K562 (cell line): ENCODE data around the gene FOXR1. TPM values are rescaled to one million over a fixed set of nuclear protein-coding genes. Genes with fewer than 3 reads are reported as not detected.

Source experiments
- ATAC-seq: fragments of 200-7000 bp; cut with Tn5 transposase; 3 replicates; pipeline ENCODE4 v1.9.1; 2020; ENCODE audit warnings: moderate library complexity
- BruUV-seq: library from RNA; stranded (reverse); fragments of 400-500 nt; replicated peaks from 2 replicates; lab custom pipeline; 2021; lab: Mats Ljungman, UMichigan
- CTCF ChIA-PET: fragments of 300-600 bp; formaldehyde crosslinking; extraction: SDS; loops from one replicate; lab custom pipeline; 2021; ENCODE audit warnings: low intra/inter-chr PET ratio; lab: Yijun Ruan, JAX
- POLR2A ChIA-PET: fragments of 300-600, 350-650 bp; sonication (Branson Sonifier 250); formaldehyde crosslinking; extraction: SDS; loops from one replicate; lab custom pipeline; 2021; ENCODE audit warnings: antibody characterized with exemption, inconsistent platforms; lab: Yijun Ruan, JAX
- DNase-seq, 4 experiments: peaks; one replicate each; pipeline versions ENCODE4 v3.0.0 to v3.0.0-alpha.2; 2011 to 2018; ENCODE audit warnings: low spot score in 3 of 4, mixed read lengths in 3 of 4; ENCODE audit errors: extremely low read depth in 1 of 4
- FAIRE-seq: peaks from 2 replicates; lab custom pipeline; 2011; peaks lifted over from hg19 to GRCh38; lab: Jason Lieb, UNC
- H2AFZ ChIP-seq: 2 replicates; pipeline ENCODE4 v1.6.0; 2011; ENCODE audit warnings: low read depth, low read length, control low read depth, inconsistent platforms
- H3K27ac ChIP-seq: fragments of 200-600 bp; 3 replicates; pipeline ENCODE4 v1.8.0; 2011; ENCODE audit warnings: low read depth, mild to moderate bottlenecking, control low read depth, inconsistent platforms, low read length, moderate library complexity, mixed read lengths; ENCODE audit errors: extremely low read depth
- H3K27me3 ChIP-seq, 2 experiments: fragments of 300-600 bp in 1 of 2; 2 replicates in 1 of 2; 3 replicates in 1 of 2; pipeline versions ENCODE4 v1.6.0 to v1.8.0; 2011; ENCODE audit warnings: inconsistent platforms in 2 of 2, low read length in 2 of 2, mild to moderate bottlenecking in 1 of 2, mixed read lengths in 1 of 2, moderate library complexity in 1 of 2; ENCODE audit not compliant: control insufficient read depth in 2 of 2, insufficient read depth in 2 of 2
- H3K36me3 ChIP-seq: fragments of 300-600 bp; 3 replicates; pipeline ENCODE4 v1.8.0; 2011; ENCODE audit warnings: mild to moderate bottlenecking, low read length, inconsistent platforms; ENCODE audit not compliant: control insufficient read depth, insufficient read depth
- H3K4me1 ChIP-seq, 2 experiments: fragments of 200-600 bp in 1 of 2; replicated peaks in 1 of 2; 2 replicates in 1 of 2; 3 replicates in 1 of 2; pipeline versions ENCODE4 v1.5.1 to v1.8.0; 2011; ENCODE audit warnings: inconsistent platforms in 2 of 2, low read length in 2 of 2, mild to moderate bottlenecking in 1 of 2, mixed read lengths in 1 of 2, moderate library complexity in 1 of 2; ENCODE audit not compliant: control insufficient read depth in 2 of 2, insufficient read depth in 2 of 2
- H3K4me2 ChIP-seq: 2 replicates; pipeline ENCODE4 v1.6.1; 2011; ENCODE audit warnings: low read length, control low read depth, inconsistent platforms, mixed read lengths; ENCODE audit not compliant: insufficient read depth
- H3K4me3 ChIP-seq: fragments of 200-600 bp; sonication (generic), shearing (Covaris generic); 2 replicates; pipeline ENCODE4 v1.5.1; 2016; ENCODE audit warnings: control low read depth, inconsistent platforms
- H3K79me2 ChIP-seq: fragments of 200-600 bp; 3 replicates; pipeline ENCODE4 v1.8.0; 2011; ENCODE audit warnings: low read length, inconsistent platforms; ENCODE audit not compliant: control insufficient read depth, insufficient read depth
- H3K9ac ChIP-seq, 2 experiments: 2 replicates each; pipeline versions ENCODE4 v1.6.0 to v1.6.1; 2011; ENCODE audit warnings: low read depth in 2 of 2, low read length in 2 of 2, control low read depth in 1 of 2, inconsistent platforms in 1 of 2, mild to moderate bottlenecking in 1 of 2, mixed read lengths in 1 of 2; ENCODE audit not compliant: insufficient read depth in 1 of 2
- H3K9me1 ChIP-seq: one replicate; pipeline ENCODE4 v1.6.0; 2011; ENCODE audit warnings: inconsistent platforms, mild to moderate bottlenecking, low read length, moderate library complexity; ENCODE audit not compliant: control insufficient read depth, insufficient read depth
- H3K9me3 ChIP-seq: replicated peaks from 2 replicates; pipeline ENCODE4 v1.5.1; 2011; ENCODE audit warnings: low read depth, low read length, inconsistent platforms; ENCODE audit not compliant: control insufficient read depth, insufficient read depth
- H4K20me1 ChIP-seq: replicated peaks from 2 replicates; pipeline ENCODE4 v1.6.1; 2011; ENCODE audit warnings: low read length, inconsistent platforms, mixed read lengths; ENCODE audit not compliant: control insufficient read depth, insufficient read depth
- AFF1 ChIP-seq, 2 experiments: fragments of 450-650 bp; IDR thresholded peaks; 2 replicates each; pipeline ENCODE4 v1.6.1; 2018; ENCODE audit warnings: mild to moderate bottlenecking in 2 of 2, low read depth in 1 of 2; ENCODE audit not compliant: partially characterized antibody in 2 of 2
- ARID1B ChIP-seq: fragments of 450-650 bp; IDR thresholded peaks from 2 replicates; pipeline ENCODE4 v1.6.1; 2016; ENCODE audit warnings: antibody characterized with exemption, mild to moderate bottlenecking, inconsistent platforms
- C11orf30 ChIP-seq: fragments of 450-650 bp; IDR thresholded peaks from 2 replicates; pipeline ENCODE4 v1.6.1; 2016; ENCODE audit warnings: low read depth, mild to moderate bottlenecking
- CBX3 ChIP-seq, 2 experiments: IDR thresholded peaks; 1 replicate in 1 of 2; 2 replicates in 1 of 2; pipeline ENCODE4 v1.6.1; 2012; ENCODE audit warnings: inconsistent platforms in 2 of 2, low read length in 2 of 2, borderline replicate concordance in 1 of 2, control low read depth in 1 of 2
- DPF2 ChIP-seq: fragments of 450-650 bp; IDR thresholded peaks from 2 replicates; pipeline ENCODE4 v1.6.1; 2016
- GTF2E2 ChIP-seq: fragments of 200-800 bp; sonication (Bioruptor generic); IDR thresholded peaks from 2 replicates; pipeline ENCODE4 v1.6.1; 2016; ENCODE audit warnings: missing genetic modification characterization, missing compliant biosample characterization
- HBP1 ChIP-seq: fragments of 450-650 bp; formaldehyde crosslinking; IDR thresholded peaks from 2 replicates; pipeline ENCODE4 v1.4.0; 2022; ENCODE audit warnings: missing genetic modification characterization
- HDAC3 ChIP-seq: fragments of 450-650 bp; IDR thresholded peaks from 2 replicates; pipeline ENCODE4 v1.6.1; 2018; ENCODE audit warnings: borderline replicate concordance, mild to moderate bottlenecking, moderate library complexity; ENCODE audit not compliant: partially characterized antibody
- ILF3 ChIP-seq: fragments of 450-650 bp; IDR thresholded peaks from 2 replicates; pipeline ENCODE4 v1.6.1; 2018; ENCODE audit warnings: antibody characterized with exemption, mild to moderate bottlenecking, moderate library complexity, borderline replicate concordance
- KHSRP ChIP-seq: fragments of 450-650 bp; IDR thresholded peaks from 2 replicates; pipeline ENCODE4 v1.6.1; 2017
- POLR2B ChIP-seq: fragments of 450-650 bp; IDR thresholded peaks from 2 replicates; pipeline ENCODE4 v1.6.1; 2018; ENCODE audit warnings: low read depth; ENCODE audit not compliant: partially characterized antibody
- POLR2G ChIP-seq: fragments of 200-400 bp; formaldehyde crosslinking; IDR thresholded peaks from 2 replicates; pipeline ENCODE4 v1.6.1; 2017; ENCODE audit warnings: low read depth, mild to moderate bottlenecking, antibody characterized with exemption, low read length, moderate library complexity
- RBM25 ChIP-seq: fragments of 200-400 bp; formaldehyde crosslinking; IDR thresholded peaks from 2 replicates; pipeline ENCODE4 v1.6.1; 2018; ENCODE audit warnings: low read length, low read depth, moderate library complexity; ENCODE audit not compliant: severe bottlenecking
- TAF9B ChIP-seq: fragments of 450-650 bp; IDR thresholded peaks from 2 replicates; pipeline ENCODE4 v1.6.1; 2018; ENCODE audit warnings: mild to moderate bottlenecking; ENCODE audit not compliant: partially characterized antibody
- ZNF232 ChIP-seq: sonication (generic); formaldehyde crosslinking; IDR thresholded peaks from 2 replicates; pipeline ENCODE4 v1.8.0; 2022; ENCODE audit warnings: mild to moderate bottlenecking, missing genetic modification reagents
- WGBS: fragments of 100-300 bp; shearing (Covaris generic); methylation state at CpG from one replicate; pipeline ENCODE4 v1.1.6; 2016; ENCODE audit warnings: low coverage, mixed read lengths; ENCODE audit not compliant: insufficient coverage; ENCODE audit errors: missing lambda C conversion rate; 5-methylcytosine and 5-hydroxymethylcytosine counted together
- in situ Hi-C: fragments of 300-500 bp; cut with MboI; formaldehyde crosslinking; loops from 4 replicates; pipeline ENCODE4 v1.15.0; 2018; ENCODE audit warnings: inconsistent platforms, mixed read lengths
- intact Hi-C: fragments of 100-400 bp; cut with micrococcal nuclease; formaldehyde crosslinking; loops from 2 replicates; pipeline ENCODE4 v1.14.2; 2022
- polyA plus RNA-seq, 8 experiments: library from polyadenylated mRNA; depleted of rRNA in 4 of 8; stranded (reverse) in 5 of 8; unstranded in 3 of 8; fragments of >200 nt; fragmentation: Nextera tagmentation in 2 of 8; fragmentation: Illumina TruSeq in 1 of 8; extraction: Ambion mirVana in 2 of 8; extraction: Trizol in 1 of 8; gene quantifications; 2 replicates each; pipeline versions ENCODE4 v1.2.1 to v1.2.3, GENCODE V29; 2011 to 2014; ENCODE audit warnings: inconsistent platforms in 1 of 8, missing spikeins in 1 of 8
- total RNA-seq, 7 experiments: library from RNA; depleted of rRNA in 6 of 7; stranded (reverse); fragments of >200 nt in 6 of 7; fragmentation: Illumina TruSeq in 2 of 7; extraction: Trizol in 2 of 7; gene quantifications; 2 replicates each; pipeline versions ENCODE4 v1.2.1 to v1.2.3, GENCODE V29; 2011 to 2021; ENCODE audit warnings: low replicate concordance in 1 of 7

Gene FOXR1
- total and polyA plus RNA-seq, 9 of the 15 experiments (the other 6 are each of a cell fraction or from before 2014, with no cell fraction given): not detected

GRCh38 chr11:119016216-119017009 lies 44.9 kb downstream of the FOXR1 start:
- Histone ChIP-seq H3K79me2 (peaks cover 59% of the 10 kb centered on the region), H3K36me3 (peaks cover 78% of the 10 kb centered on the region), H3K9ac (peak overlapping the region; percentile 74 to 100; a peak in 3 of 4 replicates), H3K27me3 (no peaks in the 10 kb centered on the region), H4K20me1 (0 out of 2 replicates have a peak, but pooled peaks cover 3% of the 10 kb centered on the region), H3K4me2 (peak overlapping the region; percentile 98), H3K4me1 (peaks cover 8 to 12% of the 10 kb centered on the region in 2 experiments; a peak in 4 of 5 replicates), H3K27ac (peak overlapping the region; percentile 97), H3K9me1 (no peaks in the 10 kb centered on the region), H3K9me3 (no peaks in the 10 kb centered on the region; the same call in 1 of the 2 replicates), H3K4me3 (peak overlapping the region; percentile 99; the same call in 1 of the 2 replicates), H2AFZ (no peak overlapping the region)
- ATAC-seq: no peak
- 47% methylated on average over 13 of the region's 14 CpGs for WGBS
- in situ Hi-C loops: no loop called here
- ChIA-PET POLR2A (interaction anchor here (0.6 to 5.9 kb wide), 15 partner anchors 9 to 409 kb away, joined by 3 to 33 read pairs (median 4); partner anchors contain the start of genes PHLDB1 and VPS11), CTCF (interaction anchor here (0.6 kb wide), 1 partner anchor 11 kb away, joined by 3 read pairs; no protein-coding TSS in a partner anchor)
- no TSS peak for BruUV-seq
- no peak for FAIRE-seq
- peak in 2 of 4 experiments; percentile 3 to 9 for DNase-seq
- intact Hi-C loops: loop anchor here (5.0 kb wide), 2 partner anchors 71 to 86 kb away; partner anchors contain the start of gene DPAGT1
- TF ChIP-seq POLR2B: peak; percentile 25
- TF ChIP-seq TAF9B: no peak
- no peak for TF ChIP-seq ZNF232 (CRISPR knock-in tag)
- TF ChIP-seq HBP1: no peak
- no peak for TF ChIP-seq HDAC3
- no peak for TF ChIP-seq C11orf30
- no peak for TF ChIP-seq AFF1 (IDR thresholded peaks at IDR 0.05; ENCODE audit: low read depth in 1 of 2, partially characterized antibody in 2 of 2)
- no peak for TF ChIP-seq ILF3
- no peak for TF ChIP-seq KHSRP
- peak; percentile 47; the same call in 1 of the 2 replicates for TF ChIP-seq POLR2G
- TF ChIP-seq ARID1B: no peak
- TF ChIP-seq RBM25: no peak
- no peak for TF ChIP-seq CBX3 (IDR thresholded peaks at IDR 0.05; ENCODE audit: borderline replicate concordance in 1 of 2, low read length in 2 of 2)
- TF ChIP-seq GTF2E2: no peak
- TF ChIP-seq DPF2: no peak
